Measurements from ENCODE around the gene PDCD6IP. TPM values are rescaled to one million over a fixed set of nuclear protein-coding genes. Genes with fewer than 3 reads are reported as not detected.
"Not testable (repeated sequence)": the region's sequence is repeated elsewhere in the genome, so short reads cannot be mapped to it uniquely, and the experiment has no call there.

PDCD6IP gene
- total RNA-seq, 1 donor from 2014 or later = 203 TPM

DNA sequence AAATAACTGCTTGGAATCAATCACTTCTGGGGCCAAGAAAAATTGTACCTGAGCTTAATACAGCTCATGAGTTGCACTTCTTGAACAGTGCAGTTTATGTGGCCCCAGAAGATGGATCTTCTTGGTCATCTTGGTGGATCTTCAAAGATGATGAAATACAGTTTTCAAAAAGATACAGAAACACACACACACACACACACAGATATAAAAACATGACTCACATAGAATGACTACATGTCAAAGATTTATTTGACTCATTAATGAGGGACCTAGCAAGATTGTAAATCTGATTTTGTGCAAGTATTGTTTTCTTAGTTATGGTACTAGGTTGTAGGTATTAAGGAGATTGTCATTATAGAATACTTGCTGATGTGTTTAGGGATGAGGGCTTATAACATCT lies 32.6 kb downstream of the PDCD6IP start:
- Histone ChIP-seq H2AFZ (ENCODE audit: low read depth, low read length) (no peak overlapping the region), H4K20me1 (ENCODE audit: insufficient read depth, low read length) (peaks cover 30% of the 10 kb centered on the region), H3K9ac (ENCODE audit: low read length) (no peak overlapping the region), H3K27me3 (ENCODE audit: insufficient read depth, low read length) (no peaks in the 10 kb centered on the region), H3K9me3 (ENCODE audit: insufficient read depth, low read depth, low read length) (no peaks in the 10 kb centered on the region), H3K4me1 (ENCODE audit: insufficient read depth, low read length) (no peaks in the 10 kb centered on the region), H3K79me2 (ENCODE audit: insufficient read depth, low read length) (peaks cover 46% of the 10 kb centered on the region), H3K4me2 (ENCODE audit: low read length) (no peak overlapping the region), H3K36me3 (ENCODE audit: insufficient read depth, low read length) (peaks cover 27% of the 10 kb centered on the region), H3K27ac (ENCODE audit: low read depth, low read length) (no peak overlapping the region), H3K4me3 (ENCODE audit: insufficient read depth, low read depth, low read length) (no peak overlapping the region)
- no peak for FAIRE-seq
- DNase-seq (ENCODE audit: low read depth) = peak; percentile 10
- Mint-ChIP-seq H3K9me3 (ENCODE audit: unreplicated experiment) (no peaks in the 10 kb centered on the region), H3K4me1 (ENCODE audit: low read depth, unreplicated experiment) (peaks cover 4% of the 10 kb centered on the region), H3K4me3 (ENCODE audit: unreplicated experiment) (no peak overlapping the region), H3K27me3 (ENCODE audit: low read depth, unreplicated experiment) (no peaks in the 10 kb centered on the region), H3K27ac (ENCODE audit: unreplicated experiment) (no peak overlapping the region), H3K36me3 (ENCODE audit: low read depth, unreplicated experiment) (peaks cover 6% of the 10 kb centered on the region)
- TF ChIP-seq, protein P1, sequence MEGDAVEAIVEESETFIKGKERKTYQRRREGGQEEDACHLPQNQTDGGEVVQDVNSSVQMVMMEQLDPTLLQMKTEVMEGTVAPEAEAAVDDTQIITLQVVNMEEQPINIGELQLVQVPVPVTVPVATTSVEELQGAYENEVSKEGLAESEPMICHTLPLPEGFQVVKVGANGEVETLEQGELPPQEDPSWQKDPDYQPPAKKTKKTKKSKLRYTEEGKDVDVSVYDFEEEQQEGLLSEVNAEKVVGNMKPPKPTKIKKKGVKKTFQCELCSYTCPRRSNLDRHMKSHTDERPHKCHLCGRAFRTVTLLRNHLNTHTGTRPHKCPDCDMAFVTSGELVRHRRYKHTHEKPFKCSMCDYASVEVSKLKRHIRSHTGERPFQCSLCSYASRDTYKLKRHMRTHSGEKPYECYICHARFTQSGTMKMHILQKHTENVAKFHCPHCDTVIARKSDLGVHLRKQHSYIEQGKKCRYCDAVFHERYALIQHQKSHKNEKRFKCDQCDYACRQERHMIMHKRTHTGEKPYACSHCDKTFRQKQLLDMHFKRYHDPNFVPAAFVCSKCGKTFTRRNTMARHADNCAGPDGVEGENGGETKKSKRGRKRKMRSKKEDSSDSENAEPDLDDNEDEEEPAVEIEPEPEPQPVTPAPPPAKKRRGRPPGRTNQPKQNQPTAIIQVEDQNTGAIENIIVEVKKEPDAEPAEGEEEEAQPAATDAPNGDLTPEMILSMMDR (IDR thresholded peaks at IDR 0.05; ENCODE audit: insufficient read depth, low read depth, low read length) = no peak
- no peak for TF ChIP-seq EZH2 (IDR thresholded peaks at IDR 0.05; ENCODE audit: insufficient read depth, low read length)

DNA sequence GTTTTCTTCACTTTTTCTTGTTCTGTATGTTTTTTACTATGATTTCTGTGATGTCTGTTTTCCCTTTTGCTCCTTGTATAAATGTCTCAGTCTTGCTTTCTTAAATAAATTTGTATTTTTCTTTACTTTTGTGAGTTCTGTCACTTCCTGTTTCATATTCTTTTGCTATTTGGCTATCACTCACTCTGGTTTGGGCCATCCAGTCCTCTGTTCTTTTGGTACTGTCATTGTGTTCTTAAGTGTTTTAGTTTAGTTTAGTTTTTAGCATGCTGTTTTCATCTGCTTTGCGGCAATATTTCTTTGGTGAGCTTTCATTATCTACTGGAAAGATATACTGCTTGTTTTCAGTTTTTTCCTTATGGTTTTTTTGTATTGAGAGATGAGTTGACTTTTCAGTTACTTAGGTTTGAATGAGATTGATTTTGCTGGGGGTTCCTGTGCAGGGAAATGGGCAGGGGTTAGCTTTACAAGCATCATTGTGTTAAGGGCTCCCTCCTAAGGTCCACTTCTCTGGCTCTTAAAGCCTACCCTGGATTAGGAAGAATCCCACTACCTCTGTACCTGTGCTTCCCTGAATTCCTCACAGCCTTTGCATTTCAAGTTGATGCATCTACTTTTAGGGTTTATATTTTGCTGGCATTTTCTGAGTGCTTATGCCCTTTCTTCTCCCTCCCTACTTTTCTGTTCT lies 35.1 kb downstream of the PDCD6IP start:
- no peak overlapping the region for H3K4me3 ChIP-seq (ENCODE audit: insufficient read depth, low read depth, low read length)
- H3K79me2 ChIP-seq (ENCODE audit: insufficient read depth, low read length) = peaks cover 46% of the 10 kb centered on the region
- no peak overlapping the region for H2AFZ ChIP-seq (ENCODE audit: low read depth, low read length)
- H3K27ac Mint-ChIP-seq (ENCODE audit: unreplicated experiment) = peak overlapping the region; percentile 22
- no peak overlapping the region for H3K4me2 ChIP-seq (ENCODE audit: low read length)
- H3K4me1 ChIP-seq (ENCODE audit: insufficient read depth, low read length) = no peaks in the 10 kb centered on the region
- peaks cover 19% of the 10 kb centered on the region for H3K36me3 ChIP-seq (ENCODE audit: insufficient read depth, low read length)
- peaks cover 10% of the 10 kb centered on the region for H3K36me3 Mint-ChIP-seq (ENCODE audit: low read depth, unreplicated experiment)
- H3K9me3 Mint-ChIP-seq (ENCODE audit: unreplicated experiment) = no peaks in the 10 kb centered on the region
- DNase-seq (ENCODE audit: low read depth) (no peak), FAIRE-seq (peak; percentile 9)
- no peaks in the 10 kb centered on the region for H3K27me3 ChIP-seq (ENCODE audit: insufficient read depth, low read length)
- no peak overlapping the region for H3K27ac ChIP-seq (ENCODE audit: low read depth, low read length)
- peaks cover 30% of the 10 kb centered on the region for H4K20me1 ChIP-seq (ENCODE audit: insufficient read depth, low read length)
- no peaks in the 10 kb centered on the region for H3K27me3 Mint-ChIP-seq (ENCODE audit: low read depth, unreplicated experiment)
- H3K9ac ChIP-seq (ENCODE audit: low read length) = no peak overlapping the region
- H3K4me3 Mint-ChIP-seq (ENCODE audit: unreplicated experiment) = no peak overlapping the region
- H3K9me3 ChIP-seq (ENCODE audit: insufficient read depth, low read depth, low read length) = no peaks in the 10 kb centered on the region
- no peak for TF ChIP-seq EZH2 (IDR thresholded peaks at IDR 0.05; ENCODE audit: insufficient read depth, low read length)
- TF ChIP-seq, protein P1 (IDR thresholded peaks at IDR 0.05; ENCODE audit: insufficient read depth, low read depth, low read length) = no peak
- H3K4me1 Mint-ChIP-seq (ENCODE audit: low read depth, unreplicated experiment) = no peaks in the 10 kb centered on the region

DNA sequence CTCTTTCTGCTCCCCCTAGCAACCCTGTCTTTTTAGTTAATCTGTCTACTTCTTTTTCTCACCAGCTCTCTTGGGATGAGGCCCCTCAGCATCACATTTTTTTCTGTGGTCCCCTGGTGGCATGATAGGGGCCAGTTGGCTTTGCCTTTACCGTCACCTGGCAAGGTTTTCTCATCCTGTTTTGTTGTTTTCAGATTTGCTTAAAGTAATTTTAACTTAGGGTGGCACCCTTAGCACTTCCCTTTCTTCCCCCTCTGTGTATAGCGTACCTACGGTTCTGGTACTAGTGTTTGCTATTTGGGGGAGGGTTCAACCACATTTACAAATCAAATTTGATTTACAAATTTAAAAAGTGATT lies 35.6 kb downstream of the PDCD6IP start:
- H3K4me3 Mint-ChIP-seq (ENCODE audit: unreplicated experiment) = no peak overlapping the region
- no peak overlapping the region for H3K9ac ChIP-seq (ENCODE audit: low read length)
- no peaks in the 10 kb centered on the region for H3K4me1 ChIP-seq (ENCODE audit: insufficient read depth, low read length)
- H3K36me3 ChIP-seq (ENCODE audit: insufficient read depth, low read length) = peaks cover 14% of the 10 kb centered on the region
- no peaks in the 10 kb centered on the region for H3K4me1 Mint-ChIP-seq (ENCODE audit: low read depth, unreplicated experiment)
- H3K27me3 Mint-ChIP-seq (ENCODE audit: low read depth, unreplicated experiment) = no peaks in the 10 kb centered on the region
- H3K27ac Mint-ChIP-seq (ENCODE audit: unreplicated experiment) = peak overlapping the region; percentile 49
- H3K27me3 ChIP-seq (ENCODE audit: insufficient read depth, low read length) = no peaks in the 10 kb centered on the region
- peaks cover 10% of the 10 kb centered on the region for H3K36me3 Mint-ChIP-seq (ENCODE audit: low read depth, unreplicated experiment)
- H3K4me2 ChIP-seq (ENCODE audit: low read length) = no peak overlapping the region
- no peak overlapping the region for H3K27ac ChIP-seq (ENCODE audit: low read depth, low read length)
- no peak overlapping the region for H2AFZ ChIP-seq (ENCODE audit: low read depth, low read length)
- TF ChIP-seq EZH2 (IDR thresholded peaks at IDR 0.05; ENCODE audit: insufficient read depth, low read length) = no peak
- TF ChIP-seq, protein P1 (IDR thresholded peaks at IDR 0.05; ENCODE audit: insufficient read depth, low read depth, low read length) = no peak
- DNase-seq (ENCODE audit: low read depth) (no peak), FAIRE-seq (no peak)
- H3K4me3 ChIP-seq (ENCODE audit: insufficient read depth, low read depth, low read length) = no peak overlapping the region
- no peaks in the 10 kb centered on the region for H3K9me3 Mint-ChIP-seq (ENCODE audit: unreplicated experiment)
- no peaks in the 10 kb centered on the region for H3K9me3 ChIP-seq (ENCODE audit: insufficient read depth, low read depth, low read length)
- H4K20me1 ChIP-seq (ENCODE audit: insufficient read depth, low read length) = peaks cover 30% of the 10 kb centered on the region
- peaks cover 46% of the 10 kb centered on the region for H3K79me2 ChIP-seq (ENCODE audit: insufficient read depth, low read length)

DNA sequence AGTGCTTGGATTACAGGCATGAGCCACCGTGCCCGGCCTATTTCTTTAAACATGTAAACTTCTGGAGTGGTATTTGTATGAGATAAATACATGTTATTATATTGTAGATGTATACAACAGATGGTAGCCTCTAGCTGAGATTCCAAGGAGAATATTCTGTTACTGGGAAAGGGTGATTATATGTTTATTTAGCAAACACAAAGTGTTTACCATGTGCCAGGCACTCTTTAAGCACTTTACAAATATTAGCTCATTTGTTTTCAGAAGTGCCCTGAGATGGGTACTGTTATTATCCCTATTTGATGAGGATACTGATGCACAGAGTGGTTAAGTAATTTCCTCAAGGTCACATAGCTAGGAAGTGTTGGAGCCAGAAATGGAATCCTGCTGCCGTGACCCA lies 38.8 kb downstream of the PDCD6IP start:
- H3K27ac ChIP-seq (ENCODE audit: low read depth, low read length); FAIRE-seq; H3K4me2 ChIP-seq (ENCODE audit: low read length); H3K27me3 ChIP-seq (ENCODE audit: insufficient read depth, low read length); H3K27me3 Mint-ChIP-seq (ENCODE audit: low read depth, unreplicated experiment); H3K36me3 Mint-ChIP-seq (ENCODE audit: low read depth, unreplicated experiment); H3K36me3 ChIP-seq (ENCODE audit: insufficient read depth, low read length); H3K9me3 Mint-ChIP-seq (ENCODE audit: unreplicated experiment); H3K4me1 Mint-ChIP-seq (ENCODE audit: low read depth, unreplicated experiment); H3K4me3 Mint-ChIP-seq (ENCODE audit: unreplicated experiment); DNase-seq (ENCODE audit: low read depth); H2AFZ ChIP-seq (ENCODE audit: low read depth, low read length); H3K4me1 ChIP-seq (ENCODE audit: insufficient read depth, low read length); H3K9ac ChIP-seq (ENCODE audit: low read length); H3K27ac Mint-ChIP-seq (ENCODE audit: unreplicated experiment); H3K9me3 ChIP-seq (ENCODE audit: insufficient read depth, low read depth, low read length); H3K4me3 ChIP-seq (ENCODE audit: insufficient read depth, low read depth, low read length): not testable (repeated sequence)
- peaks cover 32% of the 10 kb centered on the region for H3K79me2 ChIP-seq (ENCODE audit: insufficient read depth, low read length)
- peaks cover 23% of the 10 kb centered on the region for H4K20me1 ChIP-seq (ENCODE audit: insufficient read depth, low read length)

Measured in astrocyte (in vitro differentiated cells and primary cell).